GM23248 (cell line): ENCODE results near the gene C3.

ENCODE experiments used
- EZH2 ChIP-seq: fragments of 200-600 bp; sonication (generic); IDR thresholded peaks from 2 replicates; pipeline ENCODE4 v1.6.1; 2018; ENCODE audit warnings: antibody characterized with exemption, mild to moderate bottlenecking; ENCODE audit not compliant: insufficient read depth, poor library complexity, severe bottlenecking
- EZH2phosphoT487 ChIP-seq: fragments of 200-600 bp; sonication (generic); IDR thresholded peaks from 2 replicates; pipeline ENCODE4 v1.6.1; 2018; ENCODE audit warnings: antibody characterized with exemption, moderate library complexity, mild to moderate bottlenecking, low read depth; ENCODE audit not compliant: insufficient read depth

DNA sequence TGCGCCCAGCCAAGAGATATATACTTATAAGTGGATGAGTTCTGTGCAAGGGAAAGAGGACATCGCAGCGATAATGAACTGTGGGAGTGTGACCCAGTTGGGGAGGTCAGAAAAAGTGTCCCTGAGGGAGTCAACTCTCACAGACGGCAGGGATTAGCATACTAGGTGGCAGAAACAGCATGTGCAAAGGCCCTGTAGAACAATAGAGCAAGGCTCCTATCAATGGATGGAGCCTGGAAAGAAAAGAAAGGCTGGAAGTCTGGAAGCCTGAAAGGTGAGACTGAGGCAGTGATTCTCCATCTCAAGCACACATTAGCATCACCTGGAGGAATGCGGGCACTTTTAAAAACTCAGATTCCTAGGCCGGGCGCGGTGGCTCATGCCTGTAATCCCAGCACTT is 29.1 kb downstream of the C3 start:
- TF ChIP-seq EZH2phosphoT487 = no peak
- no peak for TF ChIP-seq EZH2
